Fibroblast of upper back skin (primary cell): ENCODE results near the gene OCLN.
A peak's percentile ranks its signal among the peaks of the same experiment; 100 is the strongest.
"Not testable (repeated sequence)": the region's sequence is repeated elsewhere in the genome, so short reads cannot be mapped to it uniquely, and the experiment has no call there.

Experiments
- DNase-seq: peaks from one replicate; pipeline ENCODE4 v3.0.0-alpha.2; 2013

Gene OCLN

GRCh38 chr5:69491838-69492390 lies 676 bp upstream of the OCLN start:
- DNase-seq: no peak

- DNase-seq: no peak
Measured at GRCh38 chr5:69492923-69493395, 369 bp downstream of the OCLN start.

DNA sequence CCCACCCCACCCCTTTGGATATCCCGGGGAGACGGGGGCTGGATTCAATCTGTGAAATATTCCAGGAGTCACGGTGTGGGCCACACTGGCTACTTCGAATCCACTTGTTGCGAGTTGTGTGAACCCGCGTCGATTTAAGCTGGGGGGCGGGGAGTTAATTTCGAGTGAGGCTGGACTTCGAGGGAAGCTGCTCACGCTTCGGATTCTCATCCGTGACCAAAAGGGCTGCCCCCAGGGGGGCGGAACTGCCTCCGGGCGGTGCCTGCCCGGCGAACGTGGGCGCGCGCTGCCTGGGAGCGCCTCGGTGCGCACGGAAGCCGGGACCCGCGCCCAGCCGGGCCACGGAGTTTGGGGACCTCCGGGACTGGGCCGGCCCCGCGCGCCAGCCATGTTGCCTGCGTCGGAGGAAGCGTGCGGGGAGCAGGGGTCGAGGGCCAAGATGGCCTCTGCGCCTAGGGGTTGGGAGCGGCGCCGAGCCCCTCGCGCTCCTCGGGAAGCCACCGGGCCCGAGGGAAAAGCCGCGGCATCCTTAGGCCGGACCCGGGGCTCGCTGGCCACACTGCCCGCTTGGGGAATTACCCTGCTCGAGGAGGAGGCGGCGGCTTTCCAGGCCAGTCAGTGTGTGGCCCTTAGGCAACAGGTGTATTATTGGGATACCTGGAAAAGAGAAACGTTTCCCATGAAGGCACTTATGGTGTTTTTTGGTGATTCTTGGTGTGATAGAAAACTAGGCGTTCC lies 975 bp downstream of the OCLN start:
- no peak for DNase-seq

DNA sequence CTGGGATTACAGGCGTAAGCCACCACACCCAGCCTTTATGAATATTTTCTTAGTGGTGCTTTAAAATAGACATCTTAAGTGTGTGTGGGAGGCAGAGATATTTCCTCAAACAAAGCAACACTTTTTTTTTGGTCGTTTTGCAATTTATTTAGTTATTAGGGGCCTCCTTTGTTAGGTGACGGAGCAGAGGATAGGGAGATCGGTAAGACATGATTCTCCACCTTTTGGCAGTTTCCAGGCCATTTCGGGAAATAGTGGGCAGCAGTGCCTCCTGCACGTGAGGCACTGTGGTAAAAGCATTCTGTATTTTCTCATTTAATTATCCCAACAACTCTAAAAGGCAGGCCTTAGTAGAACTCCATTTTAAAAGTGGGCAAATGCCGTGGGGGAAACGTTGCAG lies 1.9 kb downstream of the OCLN start:
- no peak for DNase-seq

- no peak for DNase-seq
Measured at GRCh38 chr5:69497006-69497520, 4.5 kb downstream of the OCLN start.

- no peak for DNase-seq
Measured at GRCh38 chr5:69498384-69498783, 5.8 kb downstream of the OCLN start.

GRCh38 chr5:69502367-69502766 lies 9.8 kb downstream of the OCLN start:
- DNase-seq: no peak

DNA sequence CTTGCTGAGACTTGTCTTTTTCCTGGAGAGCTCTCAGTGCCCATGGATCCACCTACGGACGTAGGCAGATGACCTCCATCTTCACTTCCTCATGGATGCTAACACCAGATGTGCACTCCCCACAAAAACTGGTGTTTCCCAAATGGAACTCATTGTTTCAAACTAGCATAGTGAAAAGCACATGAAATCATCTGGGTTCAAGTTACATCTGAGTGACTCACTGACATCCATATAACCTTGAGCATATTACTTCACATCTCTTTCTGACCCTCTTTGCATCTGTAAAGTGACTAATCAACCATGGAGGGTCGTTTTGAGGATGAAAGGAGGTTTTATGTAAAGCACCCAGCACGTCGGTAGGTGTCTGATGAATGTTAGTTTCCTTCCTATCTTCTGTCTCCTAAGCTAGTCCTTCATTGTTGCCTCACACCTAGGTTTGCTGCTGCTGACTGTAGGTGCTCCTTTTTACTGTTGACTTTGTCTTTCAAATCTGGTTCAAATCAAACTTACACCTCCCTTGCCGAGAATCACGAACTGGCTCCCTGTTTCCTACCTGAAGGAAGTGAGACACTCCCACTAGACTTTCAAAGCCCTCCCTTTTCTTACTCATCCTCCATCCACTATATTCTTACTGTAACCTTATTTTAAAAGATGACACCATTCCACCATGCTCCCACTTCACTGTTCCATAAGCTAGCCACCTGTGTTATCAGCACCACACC lies 10.3 kb downstream of the OCLN start:
- peak; percentile 71 for DNase-seq

GRCh38 chr5:69504036-69504435 lies 11.4 kb downstream of the OCLN start:
- DNase-seq: no peak

GRCh38 chr5:69505306-69505705 lies 12.7 kb downstream of the OCLN start:
- no peak for DNase-seq

GRCh38 chr5:69509212-69509611 lies 16.6 kb downstream of the OCLN start:
- DNase-seq: no peak

DNA sequence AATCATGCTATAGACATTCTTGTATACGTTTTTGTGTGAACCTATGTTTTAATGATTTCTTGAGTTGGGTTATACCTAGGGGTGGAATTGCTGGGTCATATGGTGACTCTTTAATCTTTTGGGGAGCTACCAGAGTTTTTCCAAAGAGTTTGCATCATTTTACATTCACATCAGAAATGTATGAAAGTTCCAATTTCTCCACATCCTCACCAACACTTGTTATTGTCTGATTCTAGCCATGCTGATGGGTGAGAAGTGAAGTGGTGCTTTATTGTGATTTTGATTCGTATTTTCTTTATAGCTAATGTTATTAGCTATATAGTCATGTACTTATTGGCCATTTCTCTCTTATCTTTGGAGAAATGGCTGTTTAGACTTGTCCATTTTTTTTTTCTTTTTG lies 18.1 kb downstream of the OCLN start:
- DNase-seq: no peak

- peak; percentile 74 for DNase-seq
Measured at GRCh38 chr5:69512740-69513260, 20.2 kb downstream of the OCLN start.

GRCh38 chr5:69515570-69515969 lies 23.0 kb downstream of the OCLN start:
- not testable (repeated sequence) for DNase-seq

GRCh38 chr5:69516769-69517168 lies 24.2 kb downstream of the OCLN start:
- DNase-seq: no peak

- no peak for DNase-seq
Measured at GRCh38 chr5:69517763-69518212, 25.2 kb downstream of the OCLN start.

GRCh38 chr5:69519285-69519684 lies 26.7 kb downstream of the OCLN start:
- DNase-seq: no peak

- no peak for DNase-seq
Measured at GRCh38 chr5:69522035-69522434, 29.4 kb downstream of the OCLN start.

DNA sequence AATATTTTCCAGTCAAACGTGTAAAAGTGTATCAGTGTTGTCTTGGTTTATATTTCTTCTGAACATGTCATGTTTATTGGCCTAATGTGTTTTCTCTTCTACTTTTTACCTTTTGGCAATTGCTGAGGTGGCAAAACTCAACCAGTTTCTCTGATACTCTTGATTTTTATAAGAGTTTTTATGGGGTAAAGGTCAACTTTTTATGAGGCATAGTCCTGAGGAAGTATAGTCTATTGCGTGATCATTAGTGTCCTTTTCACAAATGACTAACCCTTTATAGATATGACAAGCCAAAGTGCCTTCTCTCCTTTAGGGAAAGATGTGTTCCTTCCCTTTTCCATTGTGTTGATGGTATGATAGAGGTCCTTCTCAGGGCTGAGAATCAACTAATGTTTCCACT lies 32.9 kb downstream of the OCLN start:
- DNase-seq: no peak

- DNase-seq: no peak
Measured at GRCh38 chr5:69526660-69527059, 34.1 kb downstream of the OCLN start.

- DNase-seq: no peak
Measured at GRCh38 chr5:69527128-69527770, 34.7 kb downstream of the OCLN start.

DNA sequence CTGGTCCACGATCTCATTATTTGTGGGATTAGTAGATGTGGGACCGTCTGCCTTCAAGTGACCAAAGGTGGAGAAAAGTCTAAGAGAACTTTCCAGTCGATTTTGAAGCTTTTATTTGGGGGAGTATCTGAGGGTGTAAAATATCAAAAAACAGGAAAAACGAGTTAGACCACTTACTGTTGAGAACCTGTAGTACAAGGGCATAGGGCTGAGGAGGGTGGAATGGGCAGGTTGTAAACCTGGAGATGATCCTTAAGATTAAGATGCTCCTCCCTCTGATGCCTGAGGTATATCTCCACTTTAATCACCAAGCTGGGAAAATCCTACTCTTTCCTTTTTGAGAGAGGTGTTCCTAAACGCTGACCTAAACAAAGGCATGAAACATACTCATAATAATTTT lies 35.4 kb downstream of the OCLN start:
- no peak for DNase-seq

DNA sequence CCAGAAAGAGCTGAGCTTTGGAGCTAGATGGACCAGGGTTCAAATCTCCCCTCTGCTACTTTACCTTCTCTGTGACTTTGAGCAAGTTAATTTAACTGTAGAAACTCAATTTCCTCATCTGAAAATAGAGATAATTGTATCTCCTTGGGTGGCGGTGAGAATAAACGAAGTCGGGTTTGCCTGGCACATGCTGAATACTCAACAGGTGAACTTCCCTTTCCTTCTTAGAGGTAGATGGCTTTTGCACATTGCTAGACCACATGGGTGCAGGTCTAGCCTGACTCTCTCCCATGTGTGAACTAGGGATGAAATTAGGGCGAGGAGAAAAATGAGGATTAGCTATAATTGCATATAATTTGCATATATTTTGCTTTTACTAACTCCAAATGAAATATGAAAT lies 36.0 kb downstream of the OCLN start:
- DNase-seq: no peak
